Tibial nerve (tissue), 3 donors: Measurements from ENCODE around the gene CDH13.

ENCODE experiments used
- POLR2A ChIP-seq, 2 donors: fragments of 450-650 bp; IDR thresholded peaks; one replicate each; pipeline ENCODE4 v1.6.1; 2017; ENCODE audit warnings: antibody characterized with exemption in 2 of 2, mild to moderate bottlenecking in 2 of 2, moderate library complexity in 2 of 2
- TF ChIP-seq, protein P1 (sequence below), 5 experiments: fragments of 200-600 bp in 3 of 5; fragments of 450-650 bp in 2 of 5; sonication (generic) in 3 of 5; IDR thresholded peaks; one replicate each; pipeline ENCODE4 v1.5.1; 2016 to 2019; ENCODE audit warnings: antibody characterized with exemption in 5 of 5, mild to moderate bottlenecking in 3 of 5, moderate library complexity in 2 of 5

GRCh38 chr16:83768986-83769385 is 1142.2 kb downstream of the CDH13 start:
- TF ChIP-seq, protein P1, sequence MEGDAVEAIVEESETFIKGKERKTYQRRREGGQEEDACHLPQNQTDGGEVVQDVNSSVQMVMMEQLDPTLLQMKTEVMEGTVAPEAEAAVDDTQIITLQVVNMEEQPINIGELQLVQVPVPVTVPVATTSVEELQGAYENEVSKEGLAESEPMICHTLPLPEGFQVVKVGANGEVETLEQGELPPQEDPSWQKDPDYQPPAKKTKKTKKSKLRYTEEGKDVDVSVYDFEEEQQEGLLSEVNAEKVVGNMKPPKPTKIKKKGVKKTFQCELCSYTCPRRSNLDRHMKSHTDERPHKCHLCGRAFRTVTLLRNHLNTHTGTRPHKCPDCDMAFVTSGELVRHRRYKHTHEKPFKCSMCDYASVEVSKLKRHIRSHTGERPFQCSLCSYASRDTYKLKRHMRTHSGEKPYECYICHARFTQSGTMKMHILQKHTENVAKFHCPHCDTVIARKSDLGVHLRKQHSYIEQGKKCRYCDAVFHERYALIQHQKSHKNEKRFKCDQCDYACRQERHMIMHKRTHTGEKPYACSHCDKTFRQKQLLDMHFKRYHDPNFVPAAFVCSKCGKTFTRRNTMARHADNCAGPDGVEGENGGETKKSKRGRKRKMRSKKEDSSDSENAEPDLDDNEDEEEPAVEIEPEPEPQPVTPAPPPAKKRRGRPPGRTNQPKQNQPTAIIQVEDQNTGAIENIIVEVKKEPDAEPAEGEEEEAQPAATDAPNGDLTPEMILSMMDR (IDR thresholded peaks at IDR 0.05) = no peak
- TF ChIP-seq POLR2A (IDR thresholded peaks at IDR 0.05) = no peak
